ENCODE measurements around the gene TEX51.

- TF ChIP-seq POLR2A (IDR thresholded peaks at IDR 0.05) = no peak
- TF ChIP-seq, protein P1, sequence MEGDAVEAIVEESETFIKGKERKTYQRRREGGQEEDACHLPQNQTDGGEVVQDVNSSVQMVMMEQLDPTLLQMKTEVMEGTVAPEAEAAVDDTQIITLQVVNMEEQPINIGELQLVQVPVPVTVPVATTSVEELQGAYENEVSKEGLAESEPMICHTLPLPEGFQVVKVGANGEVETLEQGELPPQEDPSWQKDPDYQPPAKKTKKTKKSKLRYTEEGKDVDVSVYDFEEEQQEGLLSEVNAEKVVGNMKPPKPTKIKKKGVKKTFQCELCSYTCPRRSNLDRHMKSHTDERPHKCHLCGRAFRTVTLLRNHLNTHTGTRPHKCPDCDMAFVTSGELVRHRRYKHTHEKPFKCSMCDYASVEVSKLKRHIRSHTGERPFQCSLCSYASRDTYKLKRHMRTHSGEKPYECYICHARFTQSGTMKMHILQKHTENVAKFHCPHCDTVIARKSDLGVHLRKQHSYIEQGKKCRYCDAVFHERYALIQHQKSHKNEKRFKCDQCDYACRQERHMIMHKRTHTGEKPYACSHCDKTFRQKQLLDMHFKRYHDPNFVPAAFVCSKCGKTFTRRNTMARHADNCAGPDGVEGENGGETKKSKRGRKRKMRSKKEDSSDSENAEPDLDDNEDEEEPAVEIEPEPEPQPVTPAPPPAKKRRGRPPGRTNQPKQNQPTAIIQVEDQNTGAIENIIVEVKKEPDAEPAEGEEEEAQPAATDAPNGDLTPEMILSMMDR (IDR thresholded peaks at IDR 0.05) = no peak
These were observed 33.8 kb downstream of the TEX51 start for GRCh38 chr2:126932529-126932928.

All from right lobe of liver (tissue), 4 donors.